Activated CD8-positive, alpha-beta memory T cell treated with anti-CD3 and anti-CD28 coated beads for 4 hours (primary cell): Measurements from ENCODE around the gene TEP1.
"Not testable (repeated sequence)": the region's sequence is repeated elsewhere in the genome, so short reads cannot be mapped to it uniquely, and the experiment has no call there.

ENCODE experiments used
- DNase-seq, 2 donors: peaks; one replicate each; pipeline ENCODE4 v3.0.0-alpha.2; 2020; ENCODE audit warnings: low read depth in 2 of 2

The TEP1 gene

DNA sequence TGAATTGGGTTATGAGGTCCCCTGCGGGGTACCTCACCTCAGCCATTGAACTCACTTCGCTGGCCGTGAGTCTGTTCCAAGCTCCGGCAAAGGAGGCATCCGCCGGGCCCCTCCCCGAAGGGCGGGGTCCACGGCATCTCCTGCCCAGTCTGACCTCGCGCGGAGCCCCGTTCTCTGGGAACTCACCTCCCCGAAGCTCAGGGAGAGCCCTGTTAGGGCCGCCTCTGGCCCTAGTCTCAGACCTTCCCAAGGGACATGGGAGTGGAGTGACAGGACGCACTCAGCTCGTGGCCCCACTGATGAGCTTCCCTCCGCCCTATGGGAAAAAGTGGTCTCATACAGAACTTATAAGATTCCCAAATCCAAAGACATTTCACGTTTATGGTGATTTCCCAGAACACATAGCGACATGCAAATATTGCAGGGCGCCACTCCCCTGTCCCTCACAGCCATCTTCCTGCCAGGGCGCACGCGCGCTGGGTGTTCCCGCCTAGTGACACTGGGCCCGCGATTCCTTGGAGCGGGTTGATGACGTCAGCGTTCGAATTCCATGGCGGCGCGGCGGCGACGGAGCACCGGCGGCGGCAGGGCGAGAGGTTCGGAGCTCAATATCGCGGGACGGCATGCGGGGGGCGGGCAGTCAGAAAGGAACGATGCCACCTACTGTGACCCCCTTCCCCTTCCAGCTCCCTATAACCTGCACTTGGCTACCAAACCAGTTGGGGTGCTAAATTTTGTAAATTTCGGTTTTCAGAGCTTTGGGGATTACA lies 70.0 kb downstream of the TEP1 start, which contains the start of gene PARP2:
PARP2 (plus strand) TSS at position 544 of the 770 bp plus-strand sequence; CDS start at position 551, 7 bp downstream.
- DNase-seq = peak; percentile 77 to 81

DNA sequence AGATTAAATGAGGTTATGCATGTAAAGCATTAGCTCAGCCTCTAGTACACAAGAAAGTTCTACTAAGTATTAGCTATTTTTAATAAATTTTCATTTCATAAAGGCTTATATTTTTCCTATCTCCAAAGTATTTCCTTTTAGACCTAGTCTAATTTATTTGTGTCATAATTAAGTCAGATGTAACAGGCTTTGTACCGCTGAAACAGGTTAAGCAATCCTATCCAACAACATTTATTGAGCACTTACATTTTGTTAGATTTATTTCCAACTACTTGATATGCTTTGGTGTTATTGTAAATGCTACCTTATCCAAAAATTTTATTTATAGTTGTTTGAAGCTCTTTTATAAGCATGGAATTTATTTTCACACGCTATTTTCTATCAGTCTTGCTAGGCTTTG lies 71.7 kb downstream of the TEP1 start:
- DNase-seq = no peak

DNA sequence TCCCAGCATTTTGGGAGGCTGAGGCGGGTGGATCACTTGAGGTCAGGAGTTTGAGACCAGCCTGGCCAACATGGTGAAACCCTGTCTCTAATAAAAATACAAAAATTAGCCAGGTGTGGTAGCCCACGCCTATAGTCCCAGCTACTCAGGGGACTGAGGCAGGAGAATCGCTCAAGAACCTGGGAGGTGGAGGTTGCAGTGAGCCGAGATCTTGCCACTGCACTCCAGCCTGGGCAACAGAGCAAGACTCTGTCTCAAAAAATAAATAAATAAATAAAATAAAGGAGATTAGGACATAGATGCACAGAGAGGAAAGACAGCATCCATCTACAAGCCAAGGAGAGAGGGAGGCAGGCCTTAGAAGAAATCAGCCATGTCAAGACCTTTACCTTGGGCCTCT lies 72.3 kb downstream of the TEP1 start:
- DNase-seq = not testable (repeated sequence)

DNA sequence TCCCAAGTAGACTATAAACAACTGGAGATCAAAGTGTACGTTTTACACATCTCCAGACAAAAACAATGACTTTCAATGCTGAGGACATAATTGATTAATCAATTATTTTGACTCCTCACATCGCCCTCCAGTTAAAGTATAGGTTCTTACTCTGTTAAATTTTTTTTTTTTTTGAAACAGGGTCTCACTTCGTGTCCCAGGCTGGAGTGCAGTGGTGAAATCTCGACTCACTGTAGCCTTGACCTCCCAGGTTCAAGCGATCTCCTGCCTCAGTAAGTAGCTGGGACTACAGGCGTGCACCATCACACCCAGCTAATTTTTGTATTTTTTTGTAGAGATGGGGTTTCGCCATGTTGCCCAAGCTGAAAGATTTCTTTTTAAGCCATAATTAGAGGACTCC lies 79.3 kb downstream of the TEP1 start:
- no peak for DNase-seq

GRCh38 chr14:20333494-20333841 lies 79.8 kb downstream of the TEP1 start:
- DNase-seq = no peak

DNA sequence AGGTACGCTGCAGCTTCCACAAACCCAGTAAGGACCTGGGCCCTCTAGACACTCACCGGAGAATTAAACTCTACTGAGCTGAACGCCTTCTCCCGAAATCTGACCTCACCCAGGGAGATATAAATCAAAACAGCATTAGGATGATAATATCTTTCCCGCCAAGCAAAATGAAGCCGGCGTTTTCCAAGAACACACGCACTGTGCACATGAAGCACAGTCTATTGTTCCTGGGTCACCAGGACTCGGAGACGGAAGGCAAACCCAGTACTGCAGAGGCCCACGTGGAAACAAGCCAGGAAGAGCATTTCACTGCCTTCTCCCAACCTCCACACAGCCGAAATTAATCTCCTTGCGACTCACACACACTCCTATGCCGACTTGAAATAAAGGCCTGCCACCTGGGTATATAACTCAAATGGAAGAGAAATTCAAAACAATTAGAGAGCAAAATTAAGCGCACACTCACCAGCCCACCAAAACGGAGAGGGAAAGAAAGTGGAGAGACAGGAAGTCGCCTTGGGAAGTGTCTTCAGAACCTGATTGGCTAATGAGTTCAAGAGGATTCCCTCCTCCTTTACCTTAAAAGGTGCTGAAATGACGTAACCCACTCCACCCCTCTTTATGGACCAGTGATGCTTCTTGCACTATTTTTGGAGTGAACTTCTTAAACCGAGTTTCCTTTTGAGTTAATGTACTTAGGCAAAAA lies 80.4 kb downstream of the TEP1 start, which contains the start of gene CCNB1IP1:
CCNB1IP1 (minus strand) TSS at position 492 of the 706 bp plus-strand sequence. CDS start 16,756 bp downstream, outside the sequence.
- DNase-seq = peak in 1 of 2 donors; percentile 20

DNA sequence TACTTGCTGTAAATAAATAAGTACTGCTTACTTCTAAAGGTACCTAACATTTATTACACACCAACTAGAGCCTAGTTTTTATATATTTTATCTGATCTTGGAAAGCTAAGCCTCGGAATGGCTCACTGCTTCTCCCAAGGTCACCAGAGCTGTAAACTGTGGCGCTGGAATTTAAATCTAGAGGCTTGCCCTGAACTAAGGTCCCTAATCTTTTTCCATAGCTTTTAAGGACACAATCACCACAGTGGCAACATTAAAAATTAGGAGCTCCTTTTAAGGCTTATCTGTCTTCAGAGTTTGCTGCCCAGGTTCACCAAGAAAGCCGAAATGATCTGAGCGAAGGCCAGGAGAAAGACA lies 80.9 kb downstream of the TEP1 start:
- DNase-seq = no peak

GRCh38 chr14:20331053-20331613 lies 82.2 kb downstream of the TEP1 start:
- DNase-seq = no peak

GRCh38 chr14:20329355-20329754 lies 83.9 kb downstream of the TEP1 start:
- DNase-seq = no peak

GRCh38 chr14:20328705-20329104 lies 84.6 kb downstream of the TEP1 start:
- no peak for DNase-seq

- no peak for DNase-seq
Observed at GRCh38 chr14:20327005-20327869, 86.1 kb downstream of the TEP1 start.

- no peak for DNase-seq
Observed at GRCh38 chr14:20317720-20318119, 95.6 kb downstream of the TEP1 start.
